Muscle of arm (tissue), 12 donors: ENCODE measurements around the gene SMNDC1. TPM values are rescaled to one million over a fixed set of nuclear protein-coding genes. Genes with fewer than 3 reads are reported as not detected.
A peak's percentile ranks its signal among the peaks of the same experiment; 100 is the strongest.
"Not testable (repeated sequence)": the region's sequence is repeated elsewhere in the genome, so short reads cannot be mapped to it uniquely, and the experiment has no call there.

Experiments
- DNase-seq: peaks from one replicate; pipeline ENCODE4 v3.0.0-alpha.2; 2013
- polyA plus RNA-seq, 12 donors: library from polyadenylated mRNA; unstranded; fragments of 120-200 nt; gene quantifications; one replicate each; pipeline ENCODE4 v1.2.1, GENCODE V29; 2013; ENCODE audit not compliant: insufficient read length in 12 of 12

Gene SMNDC1
- polyA plus RNA-seq, 12 donors, result 33.2 to 53.4 (median 38.6) TPM; not detected in 1

- no peak for DNase-seq
Observed at GRCh38 chr10:110334061-110334656, 29.4 kb upstream of the SMNDC1 start.

GRCh38 chr10:110331226-110331795, 26.6 kb upstream of the SMNDC1 start:
- DNase-seq, result not testable (repeated sequence)

GRCh38 chr10:110330675-110331074, 26.0 kb upstream of the SMNDC1 start:
- no peak for DNase-seq

- no peak for DNase-seq
Observed at GRCh38 chr10:110327262-110327914, 22.7 kb upstream of the SMNDC1 start.

- DNase-seq, result no peak
Observed at GRCh38 chr10:110326351-110327032, 21.8 kb upstream of the SMNDC1 start.

- DNase-seq, result no peak
Observed at GRCh38 chr10:110324805-110325280, 20.1 kb upstream of the SMNDC1 start.

DNA sequence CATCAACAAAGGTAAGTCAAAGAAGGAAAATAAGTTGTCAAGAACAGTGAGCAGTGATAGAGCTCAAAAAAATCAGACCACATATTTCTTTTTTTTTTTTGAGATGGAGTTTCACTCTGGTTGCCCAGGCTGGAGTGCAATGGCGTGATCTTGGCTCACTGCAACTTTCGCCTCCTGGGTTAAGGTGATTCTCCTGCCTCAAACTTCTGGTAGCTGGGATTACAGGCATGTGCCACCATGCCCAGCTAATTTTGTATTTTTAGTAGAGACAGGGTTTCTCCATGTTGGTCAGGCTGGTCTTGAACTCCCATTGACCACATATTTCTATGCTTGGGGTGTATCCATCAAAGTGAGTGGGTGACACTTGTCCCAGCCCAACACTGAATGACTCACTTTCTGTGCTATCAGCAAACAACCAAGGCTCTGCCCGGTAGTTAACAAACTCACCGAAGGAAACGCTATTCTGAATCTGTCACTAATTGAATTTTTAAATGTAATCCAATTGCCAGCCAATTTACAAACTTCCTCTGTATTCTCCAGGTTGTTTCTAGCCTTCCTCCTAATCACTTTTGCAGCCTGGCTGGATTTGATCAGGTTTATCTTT, 19.6 kb upstream of the SMNDC1 start:
- no peak for DNase-seq

GRCh38 chr10:110323503-110323902, 18.8 kb upstream of the SMNDC1 start:
- no peak for DNase-seq

DNA sequence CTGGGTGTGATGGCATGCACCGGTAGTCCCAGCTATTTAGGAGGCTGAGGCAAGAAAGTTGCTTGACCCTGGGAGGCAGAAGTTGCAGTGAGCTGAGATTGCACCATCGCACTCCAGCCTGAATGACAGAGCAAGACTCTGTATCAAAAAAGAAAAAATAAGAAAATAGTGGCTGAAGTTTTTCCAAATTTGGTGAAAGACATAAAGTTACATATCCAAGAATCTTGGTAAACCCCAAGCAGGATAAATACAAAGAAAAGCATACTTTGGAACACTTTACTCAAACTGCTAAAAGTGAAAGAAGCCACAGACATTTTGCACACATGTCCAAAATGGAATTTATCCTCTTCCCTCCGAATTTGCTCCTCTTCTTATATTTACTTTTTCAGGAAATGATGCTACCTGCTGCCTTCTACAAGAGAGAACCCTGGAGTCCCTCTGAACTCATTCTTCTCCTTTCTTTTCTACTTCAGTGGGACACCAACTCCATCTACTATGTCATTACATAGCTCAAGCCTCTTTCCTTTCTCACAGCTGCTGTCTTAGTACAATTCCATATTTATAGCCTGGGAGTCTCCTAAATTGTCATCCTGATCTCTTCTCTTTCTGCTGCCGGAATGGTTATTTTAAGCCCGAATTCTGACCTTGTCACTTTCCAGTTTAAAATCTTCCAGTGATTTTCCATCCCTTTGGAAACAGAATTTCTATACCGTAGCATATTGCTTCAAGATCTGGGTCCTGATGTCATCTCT, 17.3 kb upstream of the SMNDC1 start:
- DNase-seq, result no peak

GRCh38 chr10:110317866-110318850, 13.4 kb upstream of the SMNDC1 start:
- DNase-seq, result no peak

GRCh38 chr10:110313674-110314073, 9.0 kb upstream of the SMNDC1 start:
- DNase-seq, result no peak

- DNase-seq, result no peak
Observed at GRCh38 chr10:110312206-110312605, 7.5 kb upstream of the SMNDC1 start.

DNA sequence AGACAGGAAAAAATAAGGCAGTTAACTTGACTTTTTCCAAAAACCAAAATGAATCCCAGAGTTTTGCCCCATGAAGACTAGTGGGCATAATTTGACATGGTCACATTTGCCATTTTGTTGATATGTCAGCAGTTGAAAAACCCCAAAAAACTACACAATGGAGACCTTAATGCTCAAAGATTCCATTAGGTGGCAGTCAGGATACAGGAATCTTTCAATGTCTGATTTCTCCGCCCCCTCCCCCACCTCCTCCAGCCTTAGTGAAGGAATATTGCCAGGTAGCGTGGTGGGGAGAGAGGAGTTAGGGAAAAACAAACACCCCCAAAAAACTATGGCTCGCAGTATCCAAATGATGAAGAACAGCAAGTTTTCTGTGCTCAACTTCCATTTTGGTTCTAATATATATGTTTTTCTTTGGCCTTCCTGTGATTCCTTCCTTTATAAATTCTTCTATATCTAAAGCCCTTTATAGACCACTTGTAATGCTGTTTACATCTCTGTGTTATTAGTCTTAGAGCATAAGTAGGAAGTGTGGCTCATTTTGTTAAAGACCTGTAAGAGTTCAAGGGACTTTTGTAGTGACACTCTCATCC, 6.7 kb upstream of the SMNDC1 start:
- peak; percentile 43 for DNase-seq

DNA sequence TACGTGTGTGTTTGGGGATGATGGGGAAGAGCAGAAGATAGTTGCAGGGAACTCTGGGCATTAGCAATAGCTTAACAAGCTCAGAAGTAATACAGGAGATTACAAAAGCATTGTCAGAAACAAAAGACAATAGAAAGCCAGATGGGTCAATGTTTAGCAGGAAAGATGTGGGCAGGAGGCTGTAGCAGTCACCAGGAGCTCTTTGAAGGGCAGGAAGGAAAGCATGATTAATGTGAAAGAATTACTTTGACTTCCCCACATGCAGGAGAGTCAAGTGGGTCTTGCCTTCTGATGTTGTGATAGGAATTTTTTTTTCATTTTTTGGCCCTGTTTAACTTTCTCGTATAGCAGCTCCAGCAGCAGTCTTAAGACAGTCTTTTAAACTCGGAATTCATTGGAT, 6.0 kb upstream of the SMNDC1 start:
- DNase-seq, result no peak

- no peak for DNase-seq
Observed at GRCh38 chr10:110307805-110308204, 3.1 kb upstream of the SMNDC1 start.

- no peak for DNase-seq
Observed at GRCh38 chr10:110306452-110306768, 1.7 kb upstream of the SMNDC1 start.

GRCh38 chr10:110305767-110306451, 1.2 kb upstream of the SMNDC1 start:
- DNase-seq, result peak; percentile 54

GRCh38 chr10:110304394-110304779, 333 bp downstream of the SMNDC1 start:
- DNase-seq, result no peak

- no peak for DNase-seq
Observed at GRCh38 chr10:110303681-110304080, 1.0 kb downstream of the SMNDC1 start.
